Activated naive CD8-positive, alpha-beta T cell treated with anti-CD3 and anti-CD28 coated beads, Interleukin-2, amount 50 U/mL, for 16 hours (primary cell): ENCODE measurements around the gene OR13C4.
"Not testable (repeated sequence)": the region's sequence is repeated elsewhere in the genome, so short reads cannot be mapped to it uniquely, and the experiment has no call there.

Experiments
- DNase-seq: peaks from one replicate; pipeline ENCODE4 v3.0.0-alpha.2; 2020; ENCODE audit warnings: low read depth, low spot score

OR13C4 gene

GRCh38 chr9:104527109-104527508 is at the start of gene OR13C4:
Gene OR13C4 (minus strand): TSS chr9:104527209. CDS start chr9:104527209, 0 bp downstream.
- DNase-seq: no peak

- no peak for DNase-seq
Measured at GRCh38 chr9:104575456-104575855, 48.4 kb upstream of the OR13C4 start.

- DNase-seq: no peak
Measured at GRCh38 chr9:104572612-104573011, 45.6 kb upstream of the OR13C4 start.

- no peak for DNase-seq
Measured at GRCh38 chr9:104568868-104569267, 41.9 kb upstream of the OR13C4 start, which contains the start of gene OR13C8. Gene OR13C8 (plus strand): TSS chr9:104569168. CDS start chr9:104569168, 0 bp downstream.

GRCh38 chr9:104564358-104564757 is 37.3 kb upstream of the OR13C4 start:
- no peak for DNase-seq

- DNase-seq: no peak
Measured at GRCh38 chr9:104556830-104557634, 30.0 kb upstream of the OR13C4 start.

GRCh38 chr9:104555521-104555920 is 28.5 kb upstream of the OR13C4 start:
- no peak for DNase-seq

- DNase-seq: no peak
Measured at GRCh38 chr9:104553261-104553660, 26.3 kb upstream of the OR13C4 start.

- DNase-seq: no peak
Measured at GRCh38 chr9:104544644-104545043, 17.6 kb upstream of the OR13C4 start.

- no peak for DNase-seq
Measured at GRCh38 chr9:104539275-104539674, 12.3 kb upstream of the OR13C4 start.

- no peak for DNase-seq
Measured at GRCh38 chr9:104536756-104537155, 9.7 kb upstream of the OR13C4 start, which contains the start of gene OR13C3. Gene OR13C3 (minus strand): TSS chr9:104536856. CDS start chr9:104536723, 133 bp downstream.

GRCh38 chr9:104520241-104520640 is 6.8 kb downstream of the OR13C4 start:
- DNase-seq: not testable (repeated sequence)

GRCh38 chr9:104514901-104515300 is 12.1 kb downstream of the OR13C4 start:
- no peak for DNase-seq

GRCh38 chr9:104506565-104506964 is 20.4 kb downstream of the OR13C4 start:
- no peak for DNase-seq

GRCh38 chr9:104503963-104504362 is 23.0 kb downstream of the OR13C4 start, which contains the start of gene OR13F1:
Gene OR13F1 (plus strand): TSS chr9:104504263. CDS start chr9:104504263, 0 bp downstream.
- no peak for DNase-seq

GRCh38 chr9:104503440-104503839 is 23.6 kb downstream of the OR13C4 start:
- no peak for DNase-seq

- DNase-seq: no peak
Measured at GRCh38 chr9:104494808-104495207, 32.2 kb downstream of the OR13C4 start.

GRCh38 chr9:104485014-104485413 is 42.0 kb downstream of the OR13C4 start:
- DNase-seq: no peak

- no peak for DNase-seq
Measured at GRCh38 chr9:104482921-104483570, 44.0 kb downstream of the OR13C4 start.
